HEK293T (cell line): ENCODE data around the gene OPRL1.
"Not testable (repeated sequence)": the region's sequence is repeated elsewhere in the genome, so short reads cannot be mapped to it uniquely, and the experiment has no call there.

Experiments
- ELF4 ChIP-seq: fragments of 450-650 bp; IDR thresholded peaks from 2 replicates; pipeline ENCODE4 v1.6.1; 2017; ENCODE audit warnings: antibody characterized with exemption
- HDGF ChIP-seq: fragments of 450-650 bp; IDR thresholded peaks from 2 replicates; pipeline ENCODE4 v1.6.1; 2017; ENCODE audit warnings: antibody characterized with exemption, borderline replicate concordance
- ZNF384 ChIP-seq: fragments of 450-650 bp; IDR thresholded peaks from 2 replicates; pipeline ENCODE4 v1.6.1; 2016

DNA sequence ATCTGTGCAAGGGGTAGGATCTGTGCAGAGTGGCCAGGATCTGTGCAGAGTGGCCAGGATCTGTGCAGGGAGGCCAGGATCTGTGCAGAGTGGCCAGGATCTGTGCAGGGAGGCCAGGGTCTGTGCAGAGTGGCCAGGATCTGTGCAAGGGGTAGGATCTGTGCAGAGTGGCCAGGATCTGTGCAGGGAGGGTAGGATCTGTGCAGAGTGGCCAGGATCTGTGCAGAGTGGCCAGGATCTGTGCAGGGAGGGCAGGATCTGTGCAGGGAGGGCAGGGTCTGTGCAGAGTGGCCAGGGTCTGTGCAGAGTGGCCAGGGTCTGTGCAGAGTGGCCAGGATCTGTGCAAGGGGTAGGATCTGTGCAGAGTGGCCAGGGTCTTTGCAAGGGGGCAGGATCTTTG lies 8.7 kb downstream of the OPRL1 start:
- TF ChIP-seq ZNF384, ELF4, HDGF: not testable (repeated sequence)
